ENCODE data around the gene CACNA2D4. TPM values are rescaled to one million over a fixed set of nuclear protein-coding genes. Genes with fewer than 3 reads are reported as not detected.

CACNA2D4 gene
- total RNA-seq, 2 experiments from 2014 or later = 2.1 to 2.7 TPM

DNA sequence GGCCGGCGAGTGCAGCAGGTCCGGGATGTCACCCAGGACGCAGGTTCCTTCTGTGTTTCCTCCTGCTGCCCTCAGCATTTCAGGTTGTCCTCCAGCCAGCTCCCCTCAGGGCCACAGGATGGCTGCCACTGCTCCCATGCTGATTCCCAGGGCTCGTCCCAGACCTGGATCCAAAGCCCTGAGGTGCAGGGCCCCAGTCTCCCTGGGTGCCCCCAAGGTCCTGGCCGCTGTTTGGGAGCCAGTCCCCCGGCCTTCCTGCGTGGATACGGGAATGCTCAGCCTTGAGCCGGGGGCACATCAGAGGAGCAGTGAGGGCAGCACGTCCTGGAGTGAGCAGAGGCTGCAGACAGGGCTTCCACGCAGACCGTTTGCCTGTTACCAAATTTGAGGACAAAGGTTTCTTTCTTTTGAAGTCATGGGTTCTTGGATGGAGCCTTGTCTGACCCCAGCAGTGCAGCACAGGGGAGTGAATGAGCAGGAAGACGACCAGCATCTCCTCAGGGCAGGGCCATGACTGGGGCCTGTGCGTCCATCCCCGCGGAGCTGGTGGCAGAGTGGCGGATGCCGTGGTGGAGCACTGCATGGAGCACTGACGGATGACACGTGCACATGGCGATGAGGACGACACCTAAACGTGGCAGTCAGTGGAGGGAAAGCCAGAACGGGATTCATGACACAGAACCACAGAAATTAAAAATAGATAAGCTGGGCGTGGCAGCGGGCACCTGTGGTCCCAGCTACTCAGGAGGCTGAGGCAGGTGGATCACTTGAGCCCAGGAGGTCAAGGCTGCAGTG, 12.5 kb upstream of the CACNA2D4 start:
- intact Hi-C loops (cut with micrococcal nuclease) = no loop called here
- H3K9me3 Mint-ChIP-seq = no peaks in the 10 kb centered on the region
- CTCF ChIA-PET = interaction anchor here (0.7 to 2.6 kb wide), 2 partner anchors 9 to 13 kb away, joined by 3 to 11 read pairs; no protein-coding TSS in a partner anchor
- no peaks in the 10 kb centered on the region for H3K36me3 Mint-ChIP-seq (ENCODE audit: low read depth)
- DNase-seq = no peak
- no peaks in the 10 kb centered on the region for H3K27me3 Mint-ChIP-seq (ENCODE audit: low read depth)
- no peak overlapping the region for H3K4me3 Mint-ChIP-seq
- H3K27ac Mint-ChIP-seq = no peak overlapping the region
- H3K4me1 Mint-ChIP-seq (ENCODE audit: low read depth) = peaks cover 3% of the 10 kb centered on the region

DNA sequence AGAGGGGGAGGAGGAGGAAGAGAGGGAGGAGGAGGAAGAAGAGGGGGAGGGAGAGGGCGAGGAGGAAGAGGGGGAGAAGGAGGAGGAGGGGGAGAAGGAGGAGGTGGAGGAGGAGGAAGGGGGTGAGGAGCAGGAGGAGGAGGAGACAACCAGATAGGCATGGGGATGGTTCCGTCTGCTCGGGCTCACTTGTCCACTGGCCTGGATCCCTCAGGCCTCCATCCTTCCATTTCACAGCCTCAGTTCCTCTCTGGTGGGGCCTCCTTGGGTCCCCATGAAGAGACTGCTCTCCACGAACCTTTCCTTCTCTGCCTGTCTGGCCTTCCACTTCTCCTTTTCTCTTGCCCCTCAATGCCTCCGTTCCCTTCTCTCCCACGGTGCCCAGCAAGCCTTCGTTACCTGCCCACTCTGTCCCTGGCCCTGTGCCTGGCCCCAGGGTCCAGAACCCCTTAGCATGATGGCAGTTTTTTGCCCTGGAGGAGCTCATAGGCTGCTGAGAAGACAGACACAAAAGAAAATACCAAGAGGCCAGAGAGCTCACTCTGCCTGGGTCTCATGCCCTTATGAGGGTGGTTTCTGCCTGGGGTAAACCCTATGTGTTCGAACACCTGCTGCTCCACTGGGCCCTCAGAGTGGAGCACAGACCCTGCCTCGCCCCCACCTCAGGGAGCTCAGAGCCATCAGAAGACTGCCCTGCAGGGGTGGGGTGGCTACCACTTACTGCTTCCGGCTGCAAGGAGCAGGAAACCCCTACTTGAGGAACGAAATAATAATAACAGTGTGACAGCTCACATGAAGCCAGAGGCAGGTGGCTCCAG, 11.7 kb upstream of the CACNA2D4 start:
- no peak for DNase-seq
- H3K36me3 Mint-ChIP-seq (ENCODE audit: low read depth) = no peaks in the 10 kb centered on the region
- no peak overlapping the region for H3K27ac Mint-ChIP-seq
- peaks cover 4% of the 10 kb centered on the region for H3K4me1 Mint-ChIP-seq (ENCODE audit: low read depth)
- intact Hi-C loops (cut with micrococcal nuclease) = no loop called here
- no peak overlapping the region for H3K4me3 Mint-ChIP-seq
- no peaks in the 10 kb centered on the region for H3K9me3 Mint-ChIP-seq
- no peaks in the 10 kb centered on the region for H3K27me3 Mint-ChIP-seq (ENCODE audit: low read depth)
- CTCF ChIA-PET = interaction anchor here (0.7 to 2.6 kb wide), 2 partner anchors 10 to 12 kb away, joined by 3 to 11 read pairs; no protein-coding TSS in a partner anchor

DNA sequence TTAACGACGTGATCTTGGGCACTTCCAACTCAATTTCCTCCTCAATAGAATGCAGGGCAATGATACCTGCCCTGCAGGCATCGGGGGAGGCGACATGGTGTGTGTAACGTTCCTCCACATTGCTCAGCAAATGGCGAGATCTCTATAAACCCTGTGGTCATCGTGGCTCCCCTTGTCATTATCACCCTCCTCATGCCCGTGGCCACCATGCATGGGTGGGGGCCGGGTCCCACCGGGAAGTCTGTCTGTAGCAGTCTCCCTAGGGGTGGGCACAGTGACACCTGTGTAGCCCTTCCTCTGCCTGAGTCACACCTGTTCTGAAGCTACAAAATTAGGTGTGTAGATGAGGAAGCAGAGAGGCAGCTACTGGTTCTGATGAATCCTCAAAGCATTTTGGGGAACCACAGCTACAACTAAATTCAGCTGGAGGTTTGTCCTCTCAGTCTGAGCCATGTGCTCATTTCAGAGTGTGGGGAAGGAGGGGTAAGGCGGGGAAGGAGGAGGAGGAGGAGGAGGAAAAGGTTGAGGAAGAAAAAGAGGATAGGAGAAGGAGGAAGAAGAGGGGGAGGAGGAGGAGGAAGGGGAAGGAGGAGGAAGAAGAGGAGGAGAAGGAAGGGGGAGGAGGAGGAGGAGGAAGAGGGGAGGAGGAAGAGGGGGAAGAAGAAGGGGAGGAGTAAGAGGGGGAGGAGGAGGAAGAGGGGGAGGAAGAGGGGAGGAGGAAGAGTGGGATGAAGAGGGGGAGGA, 11.0 kb upstream of the CACNA2D4 start:
- DNase-seq = no peak
- intact Hi-C loops (cut with micrococcal nuclease) = no loop called here
- H3K4me1 Mint-ChIP-seq (ENCODE audit: low read depth) = peaks cover 11% of the 10 kb centered on the region
- H3K36me3 Mint-ChIP-seq (ENCODE audit: low read depth) = no peaks in the 10 kb centered on the region
- H3K27me3 Mint-ChIP-seq (ENCODE audit: low read depth) = no peaks in the 10 kb centered on the region
- no peaks in the 10 kb centered on the region for H3K9me3 Mint-ChIP-seq
- no peak overlapping the region for H3K27ac Mint-ChIP-seq
- CTCF ChIA-PET = interaction anchor here (2.6 kb wide), 1 partner anchor 11 kb away, joined by 11 read pairs; no protein-coding TSS in a partner anchor
- no peak overlapping the region for H3K4me3 Mint-ChIP-seq

DNA sequence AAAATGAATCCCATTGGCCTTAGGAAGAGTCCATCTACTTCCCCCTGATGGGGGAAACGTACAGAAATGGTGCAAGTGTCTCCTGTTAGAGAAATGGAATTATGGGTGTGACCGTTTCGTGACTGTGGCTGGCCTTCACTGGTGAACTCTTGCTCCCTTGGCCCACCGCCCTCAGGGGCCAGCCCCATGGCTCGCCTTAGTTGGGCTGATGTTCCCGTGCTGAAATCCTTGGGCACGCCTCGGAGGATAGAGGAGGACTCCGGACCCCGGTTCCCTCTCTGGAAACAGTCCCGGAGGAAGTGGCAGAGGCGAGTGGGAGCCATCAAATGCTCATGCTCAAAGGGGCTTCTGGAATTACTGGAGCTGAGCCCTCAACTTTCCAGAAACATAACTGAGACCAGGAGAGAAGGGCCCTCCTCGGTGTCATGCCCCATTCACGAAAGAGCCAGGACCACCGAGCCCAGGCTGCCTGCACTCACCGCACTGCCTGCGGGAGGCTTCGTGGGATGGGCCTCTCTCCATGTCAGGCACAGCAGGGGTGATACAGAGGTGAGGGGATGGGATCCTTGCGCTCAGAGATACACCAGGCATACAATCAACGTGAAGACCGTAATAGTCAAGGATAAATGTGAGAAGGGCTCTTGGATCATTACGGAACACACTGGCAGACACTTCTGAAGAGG, 10.1 kb upstream of the CACNA2D4 start:
- DNase-seq = no peak
- H3K36me3 Mint-ChIP-seq (ENCODE audit: low read depth) = no peaks in the 10 kb centered on the region
- CTCF ChIA-PET = interaction anchor here (3.2 kb wide), 1 partner anchor 12 kb away, joined by 11 read pairs; no protein-coding TSS in a partner anchor
- intact Hi-C loops (cut with micrococcal nuclease) = no loop called here
- no peak overlapping the region for H3K4me3 Mint-ChIP-seq
- H3K27me3 Mint-ChIP-seq (ENCODE audit: low read depth) = no peaks in the 10 kb centered on the region
- no peaks in the 10 kb centered on the region for H3K9me3 Mint-ChIP-seq
- H3K4me1 Mint-ChIP-seq (ENCODE audit: low read depth) = peaks cover 12% of the 10 kb centered on the region
- H3K27ac Mint-ChIP-seq = no peak overlapping the region

DNA sequence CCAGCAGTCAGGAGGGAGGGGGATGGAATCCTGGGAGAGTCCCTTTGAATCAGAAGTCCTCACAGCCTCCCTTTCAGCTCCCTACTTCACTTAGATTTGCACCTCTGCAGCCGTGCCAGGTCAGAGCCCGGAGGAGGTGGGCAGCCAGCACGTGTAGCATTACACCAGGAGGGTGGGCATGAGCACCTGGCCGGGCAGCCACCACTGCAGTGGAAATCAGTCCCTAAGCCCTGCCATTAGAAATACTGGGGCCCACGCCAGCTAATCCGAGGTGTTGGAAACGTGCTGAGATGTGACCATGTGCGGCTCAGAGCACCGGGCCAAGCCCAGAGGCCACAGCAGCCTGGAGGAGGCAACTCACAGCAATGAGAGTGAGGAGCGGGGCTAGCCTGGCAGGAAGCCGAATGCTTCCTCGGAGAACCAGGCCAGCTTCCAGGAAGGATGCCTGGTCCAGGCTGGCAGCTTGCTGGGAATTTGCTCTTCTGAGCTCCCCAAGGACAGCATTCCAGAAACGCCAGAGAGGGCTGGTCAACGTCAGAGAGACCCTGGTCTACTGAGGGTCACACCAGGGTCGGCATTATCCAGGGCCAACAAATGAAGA, 9.4 kb upstream of the CACNA2D4 start:
- H3K4me1 Mint-ChIP-seq (ENCODE audit: low read depth) = peaks cover 12% of the 10 kb centered on the region
- no peak overlapping the region for H3K27ac Mint-ChIP-seq
- no peaks in the 10 kb centered on the region for H3K36me3 Mint-ChIP-seq (ENCODE audit: low read depth)
- DNase-seq = no peak
- intact Hi-C loops (cut with micrococcal nuclease) = no loop called here
- H3K9me3 Mint-ChIP-seq = no peaks in the 10 kb centered on the region
- H3K4me3 Mint-ChIP-seq = no peak overlapping the region
- CTCF ChIA-PET = interaction anchor here (0.5 to 3.2 kb wide), 2 partner anchors 12 to 914 kb away, joined by 5 to 11 read pairs; no protein-coding TSS in a partner anchor
- H3K27me3 Mint-ChIP-seq (ENCODE audit: low read depth) = no peaks in the 10 kb centered on the region

DNA sequence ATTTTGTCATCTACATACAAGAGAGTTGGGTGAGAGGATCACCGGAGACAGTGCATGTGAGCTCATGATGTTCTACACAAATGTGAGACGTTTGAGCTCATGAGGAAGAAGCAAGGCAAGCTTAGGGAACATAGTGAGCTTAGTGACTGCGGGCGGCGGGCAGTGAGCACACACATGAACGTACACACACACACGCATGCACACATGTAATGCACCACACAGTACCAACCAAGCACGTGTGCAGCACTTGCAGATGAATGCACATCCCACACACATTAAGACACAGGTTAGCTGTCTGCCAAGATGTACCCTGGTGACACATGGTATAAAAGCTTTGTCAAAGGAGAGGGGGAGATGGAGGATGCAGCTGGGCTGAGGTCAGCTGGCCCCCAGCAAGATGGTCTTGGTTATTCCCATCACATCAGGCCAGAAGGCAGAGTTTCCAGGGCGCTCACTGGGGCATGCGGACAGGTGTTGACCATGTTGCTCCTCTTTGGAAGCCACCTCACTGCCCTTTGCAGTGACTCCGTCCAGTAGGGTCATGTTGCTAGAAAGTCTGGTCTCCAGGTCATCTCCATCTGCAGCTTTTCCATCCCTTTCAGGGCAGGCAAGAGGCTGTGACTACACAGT, 8.7 kb upstream of the CACNA2D4 start:
- intact Hi-C loops (cut with micrococcal nuclease) = no loop called here
- CTCF ChIA-PET = interaction anchor here (0.5 to 3.2 kb wide), 2 partner anchors 13 to 914 kb away, joined by 5 to 11 read pairs; no protein-coding TSS in a partner anchor

DNA sequence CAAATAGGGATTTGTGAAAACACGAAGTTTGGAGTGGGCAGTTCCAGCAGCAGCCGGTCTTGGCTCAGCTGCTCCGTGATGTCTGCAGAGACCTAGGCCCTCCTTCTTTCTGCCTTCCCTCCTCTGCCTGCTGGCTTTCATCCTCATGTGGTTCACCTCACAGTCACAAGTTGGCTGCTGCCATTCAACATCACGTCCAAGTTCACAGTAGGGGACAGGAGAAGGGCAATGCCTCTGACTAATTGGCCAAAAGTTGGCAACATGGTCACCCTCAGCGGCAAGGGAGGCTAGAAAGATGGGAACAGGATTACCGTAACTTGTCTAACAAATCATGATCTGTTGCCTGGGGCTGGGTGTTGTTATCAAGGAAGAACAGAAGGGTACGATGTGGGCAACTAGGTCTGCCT, 7.8 kb upstream of the CACNA2D4 start:
- DNase-seq = no peak
- Mint-ChIP-seq H3K9me3 (no peaks in the 10 kb centered on the region), H3K4me1 (ENCODE audit: low read depth) (peaks cover 12% of the 10 kb centered on the region), H3K27me3 (ENCODE audit: low read depth) (no peaks in the 10 kb centered on the region), H3K27ac (no peak overlapping the region), H3K36me3 (ENCODE audit: low read depth) (no peaks in the 10 kb centered on the region), H3K4me3 (no peak overlapping the region)
- intact Hi-C loops (cut with micrococcal nuclease) = no loop called here
- CTCF ChIA-PET = interaction anchor here (3.2 kb wide), 1 partner anchor 14 kb away, joined by 11 read pairs; no protein-coding TSS in a partner anchor

More for the DNA sequence above, 8.7 kb upstream of the CACNA2D4 start:
- Mint-ChIP-seq H3K4me3 (no peak overlapping the region), H3K27ac (no peak overlapping the region), H3K36me3 (ENCODE audit: low read depth) (no peaks in the 10 kb centered on the region), H3K4me1 (ENCODE audit: low read depth) (peaks cover 12% of the 10 kb centered on the region), H3K27me3 (ENCODE audit: low read depth) (no peaks in the 10 kb centered on the region), H3K9me3 (no peaks in the 10 kb centered on the region)
- DNase-seq = no peak

DNA sequence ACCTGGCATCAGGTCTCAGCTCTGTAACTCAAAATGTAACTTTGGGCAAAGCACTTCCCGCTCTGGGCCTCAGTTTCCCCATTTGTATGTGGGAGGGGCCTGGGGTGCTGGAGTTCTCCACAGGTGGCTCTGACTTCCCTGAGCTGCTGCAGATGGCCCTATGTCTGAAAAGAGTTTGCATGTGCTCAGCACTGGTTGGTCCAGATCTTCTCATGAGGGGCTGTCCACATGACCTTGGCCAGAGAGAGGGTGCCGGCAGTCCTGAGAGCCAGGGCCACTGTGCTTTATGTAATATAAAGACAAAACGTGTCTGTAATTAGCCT, 7.2 kb upstream of the CACNA2D4 start:
- Mint-ChIP-seq H3K27me3 (ENCODE audit: low read depth) (no peaks in the 10 kb centered on the region), H3K27ac (no peak overlapping the region), H3K4me1 (ENCODE audit: low read depth) (peaks cover 12% of the 10 kb centered on the region), H3K9me3 (no peaks in the 10 kb centered on the region), H3K4me3 (no peak overlapping the region), H3K36me3 (ENCODE audit: low read depth) (no peaks in the 10 kb centered on the region)
- DNase-seq = no peak
- intact Hi-C loops (cut with micrococcal nuclease) = no loop called here
- CTCF ChIA-PET = interaction anchor here (1.4 kb wide), 1 partner anchor 14 kb away, joined by 9 read pairs; no protein-coding TSS in a partner anchor

DNA sequence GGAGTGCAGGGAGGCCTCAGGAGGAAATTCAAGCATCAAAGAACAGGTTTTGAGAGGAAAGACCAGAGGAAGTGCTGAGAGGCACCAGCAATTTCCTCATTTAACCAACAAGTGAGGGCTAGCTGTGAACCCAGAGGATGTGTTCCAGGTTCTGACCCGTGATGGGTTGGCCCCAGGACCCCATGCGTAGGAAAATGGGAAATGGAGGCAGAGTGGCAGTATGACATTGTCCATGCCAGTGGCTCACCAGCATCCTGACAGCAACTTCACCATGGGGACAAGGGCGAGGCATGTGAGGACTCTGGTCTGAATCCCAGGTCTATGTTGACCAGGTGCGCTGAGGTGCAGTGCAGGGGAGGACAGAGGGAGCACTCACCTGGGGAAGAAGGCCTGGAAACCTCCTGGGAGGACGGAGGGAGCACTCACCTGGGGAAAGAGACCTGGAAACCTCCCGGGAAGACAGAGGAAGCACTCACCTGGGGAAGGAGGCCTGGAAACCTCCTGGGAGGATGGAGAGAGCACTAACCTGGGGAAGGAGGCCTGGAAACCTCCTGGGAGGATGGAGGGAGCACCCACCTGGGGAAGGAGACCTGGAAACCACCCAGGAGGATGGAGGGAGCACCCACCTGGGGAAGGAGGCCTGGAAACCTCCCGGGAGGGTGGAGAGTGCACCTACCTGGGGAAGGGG, 6.7 kb upstream of the CACNA2D4 start:
- H3K27me3 Mint-ChIP-seq (ENCODE audit: low read depth) = peaks cover 3% of the 10 kb centered on the region

DNA sequence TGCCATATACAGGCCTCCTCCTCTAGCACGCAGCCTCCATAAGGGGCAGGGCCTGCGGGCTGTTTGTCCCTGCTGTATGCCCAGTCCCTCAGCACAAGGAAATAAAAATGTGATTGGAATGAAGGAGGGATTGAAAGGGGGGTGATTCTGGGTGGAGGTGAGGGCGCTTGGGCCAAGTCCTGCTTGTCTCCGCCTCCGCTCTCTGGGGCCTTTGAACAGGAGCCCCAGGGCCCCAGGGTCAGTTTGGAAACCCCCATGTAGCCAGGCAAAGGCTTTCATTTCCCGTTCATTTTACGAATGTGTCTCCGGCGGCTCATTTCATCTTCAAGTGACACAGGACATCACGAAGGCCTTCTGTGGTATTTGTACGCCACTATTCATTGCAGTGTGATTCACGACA, 4.5 kb upstream of the CACNA2D4 start:
- H3K4me3 Mint-ChIP-seq = no peak overlapping the region
- intact Hi-C loops (cut with micrococcal nuclease) = no loop called here
- CTCF ChIA-PET = no interaction called here
- H3K9me3 Mint-ChIP-seq = no peaks in the 10 kb centered on the region
- DNase-seq = no peak
- H3K27me3 Mint-ChIP-seq (ENCODE audit: low read depth) = peaks cover 3% of the 10 kb centered on the region
- peaks cover 9% of the 10 kb centered on the region for H3K4me1 Mint-ChIP-seq (ENCODE audit: low read depth)
- no peaks in the 10 kb centered on the region for H3K36me3 Mint-ChIP-seq (ENCODE audit: low read depth)
- H3K27ac Mint-ChIP-seq = no peak overlapping the region

More for the DNA sequence above, 6.7 kb upstream of the CACNA2D4 start:
- no peak for DNase-seq
- no peaks in the 10 kb centered on the region for H3K9me3 Mint-ChIP-seq
- CTCF ChIA-PET = interaction anchor here (1.4 kb wide), 1 partner anchor 15 kb away, joined by 9 read pairs; no protein-coding TSS in a partner anchor
- no peaks in the 10 kb centered on the region for H3K36me3 Mint-ChIP-seq (ENCODE audit: low read depth)
- H3K4me3 Mint-ChIP-seq = no peak overlapping the region
- intact Hi-C loops (cut with micrococcal nuclease) = no loop called here
- H3K4me1 Mint-ChIP-seq (ENCODE audit: low read depth) = peaks cover 11% of the 10 kb centered on the region
- no peak overlapping the region for H3K27ac Mint-ChIP-seq
